ENCODE results near the gene TRIM42.

TRIM42 gene
- 0 to 0.66 (median 0) reads per million in 17 experiments for total RNA-seq

- DNase-seq, result no peak
Observed at GRCh38 chr3:140677764-140678163, at the start of gene TRIM42. TRIM42 (plus strand) TSS chr3:140678064; CDS start chr3:140678230, 166 bp downstream.

- DNase-seq, result no peak
Observed at GRCh38 chr3:140628606-140629005, 49.3 kb upstream of the TRIM42 start.

GRCh38 chr3:140629357-140630137, 48.3 kb upstream of the TRIM42 start:
- DNase-seq, result no peak

GRCh38 chr3:140630366-140630765, 47.5 kb upstream of the TRIM42 start:
- no peak for DNase-seq

GRCh38 chr3:140630866-140631265, 47.0 kb upstream of the TRIM42 start:
- DNase-seq, result no peak

GRCh38 chr3:140635276-140635675, 42.6 kb upstream of the TRIM42 start:
- DNase-seq, result no peak

GRCh38 chr3:140636406-140637138, 41.3 kb upstream of the TRIM42 start:
- no peak for DNase-seq

- no peak for DNase-seq
Observed at GRCh38 chr3:140651287-140651686, 26.6 kb upstream of the TRIM42 start.

- no peak for DNase-seq
Observed at GRCh38 chr3:140655678-140656077, 22.2 kb upstream of the TRIM42 start.

GRCh38 chr3:140664111-140664510, 13.8 kb upstream of the TRIM42 start:
- DNase-seq, result no peak

- no peak for DNase-seq
Observed at GRCh38 chr3:140682586-140682985, 4.7 kb downstream of the TRIM42 start.

GRCh38 chr3:140686128-140686527, 8.3 kb downstream of the TRIM42 start:
- no peak for DNase-seq

- peak in 2 of 4 experiments; percentile 6 to 7 for DNase-seq
Observed at GRCh38 chr3:140686948-140687347, 9.1 kb downstream of the TRIM42 start.

- no peak for DNase-seq
Observed at GRCh38 chr3:140695361-140696061, 17.6 kb downstream of the TRIM42 start.

- no peak for DNase-seq
Observed at GRCh38 chr3:140699516-140700231, 21.8 kb downstream of the TRIM42 start.

- DNase-seq, result no peak
Observed at GRCh38 chr3:140702281-140702680, 24.4 kb downstream of the TRIM42 start.

- DNase-seq, result no peak
Observed at GRCh38 chr3:140703496-140703895, 25.6 kb downstream of the TRIM42 start.

- DNase-seq, result no peak
Observed at GRCh38 chr3:140704733-140705132, 26.9 kb downstream of the TRIM42 start.

- DNase-seq, result no peak
Observed at GRCh38 chr3:140705954-140706353, 28.1 kb downstream of the TRIM42 start.

GRCh38 chr3:140706360-140706759, 28.5 kb downstream of the TRIM42 start:
- DNase-seq, result no peak

- no peak for DNase-seq
Observed at GRCh38 chr3:140708815-140709214, 31.0 kb downstream of the TRIM42 start.

GRCh38 chr3:140709751-140710150, 31.9 kb downstream of the TRIM42 start:
- no peak for DNase-seq
